Parathyroid adenoma (tissue), 2 donors: Measurements from ENCODE around the gene SCN4B.
"Not testable (repeated sequence)": the region's sequence is repeated elsewhere in the genome, so short reads cannot be mapped to it uniquely, and the experiment has no call there.

Experiments used
- H2AFZ ChIP-seq: fragments of 300-600 bp; sonication (generic); one replicate; pipeline ENCODE4 v1.7.0; 2017; ENCODE audit warnings: antibody characterized with exemption, mild to moderate bottlenecking
- H3K27ac ChIP-seq: fragments of 300-600 bp; sonication (generic); one replicate; pipeline ENCODE4 v1.7.0; 2017
- H3K27me3 ChIP-seq: fragments of 300-600 bp; sonication (generic); one replicate; pipeline ENCODE4 v1.7.0; 2017; ENCODE audit warnings: low read length; ENCODE audit not compliant: control insufficient read depth, insufficient read depth
- H3K36me3 ChIP-seq: fragments of 300-600 bp; sonication (generic); one replicate; pipeline ENCODE4 v1.7.0; 2017; ENCODE audit warnings: low read length; ENCODE audit not compliant: control insufficient read depth, insufficient read depth
- H3K4me1 ChIP-seq: fragments of 300-600 bp; sonication (generic); one replicate; pipeline ENCODE4 v1.7.0; 2017; ENCODE audit warnings: control low read depth
- H3K4me2 ChIP-seq: fragments of 300-600 bp; sonication (generic); one replicate; pipeline ENCODE4 v1.7.0; 2017; ENCODE audit warnings: low read length
- H3K4me3 ChIP-seq: fragments of 300-600 bp; sonication (generic); one replicate; pipeline ENCODE4 v1.7.0; 2017; ENCODE audit warnings: low read depth, low read length
- H3K79me2 ChIP-seq: fragments of 300-600 bp; sonication (generic); one replicate; pipeline ENCODE4 v1.7.0; 2017; ENCODE audit warnings: control low read depth
- H3K9ac ChIP-seq: fragments of 300-600 bp; sonication (generic); one replicate; pipeline ENCODE4 v1.7.0; 2017; ENCODE audit warnings: mild to moderate bottlenecking
- H3K9me3 ChIP-seq: fragments of 300-600 bp; sonication (generic); one replicate; pipeline ENCODE4 v1.7.0; 2017; ENCODE audit warnings: low read length; ENCODE audit not compliant: control insufficient read depth
- TF ChIP-seq, protein P1 (sequence below): fragments of 300-600 bp; sonication (generic); IDR thresholded peaks from one replicate; pipeline ENCODE4 v1.7.0; 2017; ENCODE audit warnings: antibody characterized with exemption, mild to moderate bottlenecking
- donor health status: primary hyperparathyroidism.

SCN4B gene

GRCh38 chr11:118199135-118199534 lies 46.5 kb upstream of the SCN4B start:
- Histone ChIP-seq H3K36me3 (no peaks in the 10 kb centered on the region), H3K9ac (no peak overlapping the region), H3K27me3 (no peaks in the 10 kb centered on the region), H3K4me1 (no peaks in the 10 kb centered on the region), H3K9me3 (no peaks in the 10 kb centered on the region), H3K4me3 (no peak overlapping the region), H2AFZ (no peak overlapping the region), H3K27ac (no peak overlapping the region), H3K4me2 (no peak overlapping the region), H3K79me2 (no peaks in the 10 kb centered on the region)
- TF ChIP-seq, protein P1, sequence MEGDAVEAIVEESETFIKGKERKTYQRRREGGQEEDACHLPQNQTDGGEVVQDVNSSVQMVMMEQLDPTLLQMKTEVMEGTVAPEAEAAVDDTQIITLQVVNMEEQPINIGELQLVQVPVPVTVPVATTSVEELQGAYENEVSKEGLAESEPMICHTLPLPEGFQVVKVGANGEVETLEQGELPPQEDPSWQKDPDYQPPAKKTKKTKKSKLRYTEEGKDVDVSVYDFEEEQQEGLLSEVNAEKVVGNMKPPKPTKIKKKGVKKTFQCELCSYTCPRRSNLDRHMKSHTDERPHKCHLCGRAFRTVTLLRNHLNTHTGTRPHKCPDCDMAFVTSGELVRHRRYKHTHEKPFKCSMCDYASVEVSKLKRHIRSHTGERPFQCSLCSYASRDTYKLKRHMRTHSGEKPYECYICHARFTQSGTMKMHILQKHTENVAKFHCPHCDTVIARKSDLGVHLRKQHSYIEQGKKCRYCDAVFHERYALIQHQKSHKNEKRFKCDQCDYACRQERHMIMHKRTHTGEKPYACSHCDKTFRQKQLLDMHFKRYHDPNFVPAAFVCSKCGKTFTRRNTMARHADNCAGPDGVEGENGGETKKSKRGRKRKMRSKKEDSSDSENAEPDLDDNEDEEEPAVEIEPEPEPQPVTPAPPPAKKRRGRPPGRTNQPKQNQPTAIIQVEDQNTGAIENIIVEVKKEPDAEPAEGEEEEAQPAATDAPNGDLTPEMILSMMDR = no peak

- Histone ChIP-seq H3K36me3 (no peaks in the 10 kb centered on the region), H3K4me1 (no peaks in the 10 kb centered on the region)
Measured at GRCh38 chr11:118198370-118198769, 45.7 kb upstream of the SCN4B start.

DNA sequence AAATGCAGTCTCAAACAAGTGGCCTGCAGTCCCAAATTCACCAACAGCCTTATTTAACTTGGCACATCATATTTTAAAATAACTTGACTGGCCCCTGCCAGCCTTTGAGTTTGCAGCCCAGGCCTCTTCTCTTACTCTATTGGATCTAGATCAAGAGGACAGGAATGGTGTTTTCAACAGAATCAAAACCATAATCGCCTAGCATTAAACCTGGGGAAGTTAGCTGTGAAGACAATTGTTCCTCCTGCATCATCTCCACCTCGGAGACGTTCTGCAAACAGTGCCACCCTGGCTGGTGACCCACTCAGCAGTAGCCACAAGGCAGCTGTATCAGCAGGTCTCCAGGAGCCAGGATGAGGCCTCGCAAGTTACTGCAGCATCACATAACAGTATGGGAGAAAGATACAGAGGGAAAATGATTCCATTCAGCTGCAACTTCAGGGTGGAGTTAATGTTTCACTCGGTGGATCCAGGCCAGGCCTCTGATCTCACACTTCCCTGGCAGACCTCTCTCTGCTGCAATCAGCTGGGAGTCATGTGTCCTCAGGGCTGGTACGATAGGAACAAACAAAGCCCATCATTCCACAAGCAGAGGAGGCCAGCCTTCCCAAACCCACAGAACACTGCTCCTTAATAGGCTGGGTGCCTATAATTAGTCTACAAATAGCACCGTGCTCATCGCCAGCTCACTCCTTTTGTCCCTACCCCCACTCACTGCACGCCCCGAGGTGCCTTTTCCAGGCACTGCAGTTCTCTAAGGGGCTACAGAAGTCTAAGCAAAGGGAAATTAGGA lies 42.4 kb upstream of the SCN4B start:
- Histone ChIP-seq H3K4me1 (no peaks in the 10 kb centered on the region), H3K27ac (no peak overlapping the region), H2AFZ (no peak overlapping the region), H3K9ac (no peak overlapping the region), H3K9me3 (no peaks in the 10 kb centered on the region), H3K36me3 (no peaks in the 10 kb centered on the region), H3K4me3 (no peak overlapping the region), H3K79me2 (no peaks in the 10 kb centered on the region), H3K4me2 (no peak overlapping the region), H3K27me3 (no peaks in the 10 kb centered on the region)
- TF ChIP-seq, protein P1 = no peak

More at GRCh38 chr11:118198370-118198769, 45.7 kb upstream of the SCN4B start:
- no peak overlapping the region for H3K9ac ChIP-seq
- H3K4me2 ChIP-seq = peak overlapping the region; percentile 34
- peak overlapping the region; percentile 50 for H2AFZ ChIP-seq
- H3K4me3 ChIP-seq = peak overlapping the region; percentile 2
- H3K9me3 ChIP-seq = no peaks in the 10 kb centered on the region
- H3K27ac ChIP-seq = no peak overlapping the region
- TF ChIP-seq, protein P1 = peak; percentile 73
- H3K27me3 ChIP-seq = no peaks in the 10 kb centered on the region
- no peaks in the 10 kb centered on the region for H3K79me2 ChIP-seq

GRCh38 chr11:118193910-118194566 lies 41.4 kb upstream of the SCN4B start:
- Histone ChIP-seq H3K4me1 (no peaks in the 10 kb centered on the region), H3K27ac (no peak overlapping the region), H3K36me3 (no peaks in the 10 kb centered on the region), H3K4me3 (no peak overlapping the region), H2AFZ (no peak overlapping the region), H3K9ac (no peak overlapping the region), H3K4me2 (no peak overlapping the region), H3K9me3 (no peaks in the 10 kb centered on the region), H3K79me2 (no peaks in the 10 kb centered on the region), H3K27me3 (no peaks in the 10 kb centered on the region)
- TF ChIP-seq, protein P1 = no peak

- not testable (repeated sequence) for H3K36me3 ChIP-seq, H3K4me2 ChIP-seq, H3K4me1 ChIP-seq, H3K9me3 ChIP-seq, H3K79me2 ChIP-seq, H3K27me3 ChIP-seq, H3K9ac ChIP-seq, H3K4me3 ChIP-seq, H2AFZ ChIP-seq, H3K27ac ChIP-seq
Measured at GRCh38 chr11:118192817-118193216, 40.2 kb upstream of the SCN4B start.

DNA sequence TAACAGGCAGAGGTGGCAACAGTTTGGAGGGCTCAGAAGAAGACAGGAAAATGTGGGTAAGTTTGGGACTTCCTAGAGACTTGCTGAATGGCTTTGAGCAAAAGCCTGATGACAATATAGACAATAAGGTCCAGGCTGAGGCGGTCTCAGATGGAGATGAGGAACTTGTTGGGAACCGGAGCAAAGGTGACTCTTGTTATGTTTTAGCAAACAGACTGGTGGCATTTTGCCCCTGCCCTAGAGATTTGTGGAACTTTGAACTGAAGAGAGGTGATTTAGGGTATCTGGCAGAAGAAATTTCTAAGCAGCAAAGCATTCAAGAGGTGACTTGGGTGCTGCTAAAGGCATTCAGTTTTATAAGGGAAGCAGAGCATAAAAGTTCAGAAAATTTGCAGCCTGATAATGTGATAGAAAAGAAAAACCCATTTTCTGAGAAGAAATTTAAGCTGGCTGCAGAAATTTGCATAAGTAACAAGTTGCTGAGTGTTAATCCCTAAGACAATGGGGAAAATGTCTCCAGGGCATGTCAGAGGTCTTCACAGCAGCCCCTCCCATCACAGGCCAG lies 38.4 kb upstream of the SCN4B start:
- not testable (repeated sequence) for H3K36me3 ChIP-seq, H3K9me3 ChIP-seq, H3K27me3 ChIP-seq, H3K9ac ChIP-seq, H3K4me2 ChIP-seq, H2AFZ ChIP-seq, H3K79me2 ChIP-seq, H3K4me3 ChIP-seq, H3K4me1 ChIP-seq, H3K27ac ChIP-seq
